ENCODE measurements around the gene RAB11A.

DNA sequence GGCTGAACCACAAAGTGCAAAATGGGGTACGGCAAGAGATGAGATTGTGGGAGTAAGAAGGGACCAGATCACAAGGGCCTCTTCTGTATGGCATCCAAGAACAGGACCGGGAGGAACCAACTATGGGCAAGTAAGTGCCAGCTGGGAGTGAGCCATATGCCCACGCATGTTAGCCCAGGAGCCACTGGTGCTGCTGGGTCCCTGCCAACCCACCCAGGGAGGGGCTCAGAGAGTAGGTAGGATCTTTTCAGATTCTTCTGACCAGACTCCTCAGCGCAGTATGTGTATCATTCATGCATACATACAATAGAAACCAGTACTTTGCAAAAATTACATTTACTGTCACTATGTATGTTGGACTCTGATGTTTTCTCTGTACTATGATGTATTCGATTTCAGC lies 54.0 kb downstream of the RAB11A start:
- TF ChIP-seq, protein P1, sequence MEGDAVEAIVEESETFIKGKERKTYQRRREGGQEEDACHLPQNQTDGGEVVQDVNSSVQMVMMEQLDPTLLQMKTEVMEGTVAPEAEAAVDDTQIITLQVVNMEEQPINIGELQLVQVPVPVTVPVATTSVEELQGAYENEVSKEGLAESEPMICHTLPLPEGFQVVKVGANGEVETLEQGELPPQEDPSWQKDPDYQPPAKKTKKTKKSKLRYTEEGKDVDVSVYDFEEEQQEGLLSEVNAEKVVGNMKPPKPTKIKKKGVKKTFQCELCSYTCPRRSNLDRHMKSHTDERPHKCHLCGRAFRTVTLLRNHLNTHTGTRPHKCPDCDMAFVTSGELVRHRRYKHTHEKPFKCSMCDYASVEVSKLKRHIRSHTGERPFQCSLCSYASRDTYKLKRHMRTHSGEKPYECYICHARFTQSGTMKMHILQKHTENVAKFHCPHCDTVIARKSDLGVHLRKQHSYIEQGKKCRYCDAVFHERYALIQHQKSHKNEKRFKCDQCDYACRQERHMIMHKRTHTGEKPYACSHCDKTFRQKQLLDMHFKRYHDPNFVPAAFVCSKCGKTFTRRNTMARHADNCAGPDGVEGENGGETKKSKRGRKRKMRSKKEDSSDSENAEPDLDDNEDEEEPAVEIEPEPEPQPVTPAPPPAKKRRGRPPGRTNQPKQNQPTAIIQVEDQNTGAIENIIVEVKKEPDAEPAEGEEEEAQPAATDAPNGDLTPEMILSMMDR (IDR thresholded peaks at IDR 0.05) = no peak
- TF ChIP-seq EZH2 (IDR thresholded peaks at IDR 0.05; ENCODE audit: borderline replicate concordance, insufficient read depth, low read depth, low read length, poor library complexity, severe bottlenecking) = no peak
